Fibroblast of upper back skin (primary cell): Measurements from ENCODE around the gene PPP1R18.
"Not testable (repeated sequence)": the region's sequence is repeated elsewhere in the genome, so short reads cannot be mapped to it uniquely, and the experiment has no call there.

Experiments used
- DNase-seq: peaks from one replicate; pipeline ENCODE4 v3.0.0-alpha.2; 2013

Gene PPP1R18

DNA sequence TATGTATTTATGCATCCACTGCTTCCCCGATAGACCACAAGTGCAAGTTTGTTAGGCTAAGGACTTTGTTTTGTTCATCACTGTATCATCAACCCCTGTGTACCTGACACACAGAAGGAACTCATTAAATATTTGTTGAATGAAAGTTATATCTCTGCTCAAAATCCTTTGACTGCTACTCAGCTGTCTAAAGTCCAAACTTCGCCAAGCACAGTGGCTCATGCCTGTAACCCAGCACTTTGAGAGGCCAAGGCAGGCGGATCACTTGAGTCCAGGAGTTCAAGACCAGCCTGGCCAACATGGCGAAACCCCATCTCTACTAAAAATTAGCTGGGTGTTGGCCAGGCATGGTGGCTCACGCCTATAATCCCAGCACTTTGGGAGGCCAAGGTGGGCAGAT lies 28.5 kb downstream of the PPP1R18 start:
- not testable (repeated sequence) for DNase-seq

DNA sequence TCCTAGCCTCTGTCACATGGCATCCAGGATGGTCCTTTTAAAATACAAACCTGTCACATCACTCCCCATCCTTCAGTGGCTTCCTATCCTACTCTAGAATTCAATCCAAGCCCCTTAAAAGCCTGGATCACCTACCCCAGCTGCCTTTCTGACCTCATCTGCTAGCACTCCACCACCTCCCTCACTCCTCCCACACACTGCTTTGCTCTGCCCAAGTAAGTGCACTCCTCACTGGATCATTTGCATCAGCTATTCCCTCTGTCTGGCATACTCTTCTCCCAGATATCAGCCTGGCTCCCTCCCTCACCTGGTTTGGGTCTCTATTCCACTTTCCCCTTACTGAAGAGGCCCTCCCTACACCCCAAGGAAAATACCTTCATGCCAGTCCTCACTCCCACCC lies 29.0 kb downstream of the PPP1R18 start:
- no peak for DNase-seq

DNA sequence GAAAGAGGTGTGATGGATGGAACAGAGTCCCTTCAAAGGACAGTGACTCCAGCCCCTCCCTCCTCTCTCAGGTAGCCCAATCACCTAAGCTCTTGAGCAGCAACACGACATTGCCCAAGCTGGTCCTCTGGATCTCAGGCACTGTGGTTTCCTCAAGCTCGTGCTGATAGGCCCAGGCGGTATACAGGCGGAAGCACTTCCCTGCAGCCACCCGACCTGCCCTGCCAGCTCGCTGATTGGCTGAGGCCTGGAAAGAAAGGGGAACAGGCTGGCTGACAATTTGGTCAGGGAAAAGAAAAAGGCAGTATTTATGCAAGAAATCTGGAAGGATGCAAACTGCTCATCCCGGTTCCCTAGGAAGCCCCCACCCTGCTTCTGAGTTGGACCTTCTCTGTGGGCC lies 29.9 kb downstream of the PPP1R18 start:
- DNase-seq = no peak

DNA sequence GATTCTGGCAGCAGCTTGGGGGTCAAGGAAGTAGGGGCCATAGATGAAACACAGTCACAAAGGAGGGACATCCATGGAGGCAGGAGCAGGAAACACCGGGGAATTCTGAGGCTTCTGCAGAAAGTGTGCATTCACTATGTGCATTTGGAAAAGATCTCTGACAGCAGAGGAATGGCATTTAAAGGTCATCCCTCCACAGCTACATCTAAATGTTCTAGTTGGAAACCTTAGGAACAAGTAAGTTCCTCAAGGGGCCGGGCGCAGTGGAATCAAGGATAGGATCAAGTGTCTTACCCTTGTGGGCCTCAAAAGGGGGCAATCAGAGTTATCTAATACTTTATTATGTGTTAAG lies 30.7 kb downstream of the PPP1R18 start:
- no peak for DNase-seq

DNA sequence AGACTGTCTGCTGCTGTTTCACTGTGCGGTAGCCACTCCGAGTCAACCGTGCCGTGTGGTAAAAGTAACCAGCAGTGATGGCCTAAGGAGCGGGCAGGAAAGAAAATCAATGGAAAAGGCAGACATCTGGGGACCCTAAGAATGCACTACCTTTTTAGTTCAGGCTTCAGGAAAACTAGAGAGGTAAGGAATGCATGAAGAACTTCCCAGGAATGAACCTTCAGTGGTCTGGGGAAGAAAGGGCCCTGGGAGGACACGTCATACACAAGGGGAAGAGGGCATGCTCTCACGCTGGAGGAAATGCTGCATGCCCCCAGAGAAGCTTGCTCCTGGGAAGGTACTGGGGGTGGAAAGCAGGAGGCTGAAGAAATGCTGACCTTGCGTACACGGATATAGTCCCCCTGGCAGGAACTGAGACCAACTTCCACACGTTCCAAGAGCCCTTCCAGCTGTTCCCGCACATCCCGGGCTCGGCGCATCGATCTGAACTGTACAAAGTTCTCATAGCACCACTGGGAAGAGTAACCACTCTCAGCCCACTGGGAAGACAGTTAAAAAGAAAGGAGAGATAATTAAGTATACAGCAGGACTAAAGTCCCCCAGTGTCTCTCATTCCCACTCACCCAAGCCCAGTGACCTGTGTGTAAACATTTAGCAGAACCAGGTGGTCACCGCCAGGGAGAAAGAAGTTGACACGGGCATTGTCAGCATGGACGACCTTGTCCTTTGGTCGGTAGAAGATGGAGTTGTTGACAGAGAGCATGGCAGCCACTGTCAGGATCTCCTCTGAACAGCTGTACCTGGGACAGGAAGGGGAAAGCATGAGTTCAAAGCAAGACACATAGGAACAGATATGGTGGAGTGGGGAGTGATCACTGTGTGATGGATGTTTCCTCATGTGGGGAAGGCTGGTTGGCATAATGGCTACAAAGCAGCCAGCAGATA lies 31.4 kb downstream of the PPP1R18 start:
- DNase-seq = no peak

DNA sequence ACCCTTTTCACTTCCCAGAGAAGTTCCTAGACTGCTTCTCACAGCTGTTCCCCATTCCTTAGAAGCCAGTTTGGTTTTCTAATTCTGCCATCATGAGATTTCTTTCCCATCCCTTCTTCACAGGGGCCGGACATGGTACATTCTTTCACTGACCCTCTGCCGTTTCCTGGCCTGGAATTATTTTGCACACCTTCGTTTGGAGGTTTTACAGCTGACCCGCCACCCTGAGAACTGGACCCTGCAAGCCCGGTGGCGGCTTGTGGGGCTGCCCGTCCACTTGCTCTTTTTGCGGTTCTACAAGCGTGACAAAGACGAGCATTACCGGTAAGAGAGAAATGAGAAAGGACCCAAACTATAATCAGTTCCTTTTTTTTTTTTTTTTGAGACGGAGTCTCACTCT lies 35.3 kb downstream of the PPP1R18 start:
- DNase-seq = no peak

DNA sequence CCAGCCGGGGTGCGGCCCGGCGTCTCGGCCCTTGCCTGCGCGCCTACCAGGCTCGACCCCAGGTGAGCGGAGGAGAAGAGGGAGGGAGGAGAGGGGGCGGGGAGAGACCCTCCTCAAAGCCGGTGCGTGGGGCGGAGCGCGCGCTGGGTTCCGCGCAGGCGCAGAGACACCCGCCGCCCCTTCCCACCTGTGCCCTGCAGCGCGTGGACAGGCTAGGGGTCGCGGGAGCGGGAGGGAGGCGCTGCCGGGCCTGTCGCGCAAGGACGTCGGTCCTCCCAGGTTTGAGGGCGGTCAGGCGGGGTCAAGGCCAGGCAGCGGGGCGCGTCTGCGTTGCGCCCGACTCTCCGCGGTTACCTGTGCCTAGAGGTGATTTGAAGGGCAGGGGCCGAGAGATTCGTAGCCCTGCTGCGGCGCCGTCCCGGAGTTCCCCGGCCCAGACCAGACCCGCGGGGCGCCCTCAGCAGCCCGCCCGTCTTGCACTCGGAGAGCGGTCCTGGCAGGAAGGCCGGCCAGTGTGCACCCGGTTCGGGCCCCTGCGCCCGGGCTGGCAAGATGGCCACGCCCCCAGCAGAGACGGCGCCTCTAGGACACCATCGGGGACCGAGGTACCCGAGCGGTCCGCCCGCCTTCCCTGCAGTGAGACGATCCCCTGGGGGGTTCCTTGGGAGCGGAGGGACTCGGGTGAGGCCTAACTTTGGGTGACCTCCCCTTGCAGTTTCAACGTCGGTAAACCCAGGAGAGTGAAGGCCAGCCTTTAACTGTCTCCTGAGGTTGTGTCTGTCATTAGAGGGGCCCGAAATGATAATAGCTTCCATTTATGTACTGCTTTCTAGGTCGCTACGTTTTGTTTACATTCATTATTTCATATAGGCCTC lies 39.0 kb downstream of the PPP1R18 start:
- peak; percentile 40 for DNase-seq

DNA sequence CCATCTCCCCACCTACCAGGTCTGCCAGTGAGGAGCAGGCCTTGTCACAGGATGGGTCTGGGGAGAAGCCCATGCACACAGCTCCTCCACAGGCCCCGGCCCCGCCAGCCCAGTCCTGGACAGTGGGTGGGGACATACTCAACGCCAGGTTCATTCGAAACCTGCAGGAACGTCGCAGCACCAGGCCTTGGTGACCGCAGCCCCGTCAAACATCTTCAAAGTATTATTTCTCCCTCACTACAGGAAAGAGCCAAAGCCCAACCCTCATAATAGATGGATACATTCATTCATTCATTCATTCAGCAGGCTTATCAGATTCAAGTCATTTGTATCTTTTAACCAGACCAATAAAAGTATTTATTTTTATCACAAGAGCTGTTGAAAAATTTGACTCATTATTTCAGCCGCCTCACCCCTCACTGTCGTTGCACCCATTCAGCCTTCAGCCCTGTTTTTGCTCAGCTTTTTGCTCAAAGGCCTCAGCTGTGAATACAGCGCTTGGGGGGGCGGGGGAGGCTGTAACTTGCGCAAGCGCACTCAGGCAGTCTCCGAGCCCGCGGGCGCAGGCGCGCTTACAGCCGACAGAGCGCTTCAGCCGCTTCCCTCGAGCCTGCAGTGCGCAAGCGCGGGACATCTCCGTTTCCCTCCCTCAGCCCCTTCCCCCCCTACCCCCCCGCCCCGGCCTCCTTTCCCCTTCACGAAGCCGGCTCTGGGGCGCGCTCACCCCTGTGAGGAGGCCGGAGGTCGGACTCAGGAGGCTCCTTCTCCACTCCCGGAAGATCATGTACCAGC lies 39.8 kb downstream of the PPP1R18 start, which contains the start of gene C6orf136:
Gene C6orf136 (plus strand): TSS at position 684 of the 792 bp plus-strand sequence. CDS start 99 bp downstream, at position 783.
- DNase-seq = peak; percentile 92

DNA sequence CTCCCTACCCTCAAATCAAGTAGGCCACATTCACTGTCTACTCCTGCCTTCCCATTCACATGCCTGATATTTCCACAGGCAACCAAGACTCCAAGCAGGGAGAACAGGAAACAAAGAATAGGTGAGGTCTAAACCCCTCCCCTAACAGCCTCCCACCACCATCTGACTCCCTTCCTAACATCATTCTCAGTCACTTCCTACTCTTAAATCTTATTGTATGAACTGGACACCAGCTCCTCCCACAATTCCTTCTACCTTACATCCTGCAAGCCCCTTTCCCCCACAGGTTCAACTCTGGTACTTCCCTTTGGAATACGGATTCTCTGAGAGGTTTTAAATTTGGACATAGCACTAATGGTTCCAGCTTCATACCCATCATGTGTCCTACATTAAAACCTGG lies 40.5 kb downstream of the PPP1R18 start:
- DNase-seq = no peak

DNA sequence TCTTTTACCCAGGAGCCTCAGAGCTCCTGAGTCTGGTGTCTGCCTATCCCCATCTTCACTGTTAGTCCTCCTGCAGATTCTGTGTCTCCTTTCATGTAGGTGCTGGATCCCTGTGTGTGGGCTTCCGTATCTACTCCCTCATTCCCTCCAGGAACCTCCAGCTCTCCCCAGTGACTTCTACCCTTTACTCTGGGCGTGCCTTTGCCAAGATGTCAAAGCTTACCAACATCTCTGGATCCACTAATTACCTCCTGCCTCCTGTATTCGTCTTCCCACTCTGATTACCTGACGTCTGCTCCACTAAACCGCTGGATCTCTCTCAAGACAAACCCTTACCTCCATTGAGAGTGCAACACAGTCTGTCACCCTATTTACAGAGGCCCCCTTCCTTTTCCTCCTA lies 41.7 kb downstream of the PPP1R18 start:
- no peak for DNase-seq

DNA sequence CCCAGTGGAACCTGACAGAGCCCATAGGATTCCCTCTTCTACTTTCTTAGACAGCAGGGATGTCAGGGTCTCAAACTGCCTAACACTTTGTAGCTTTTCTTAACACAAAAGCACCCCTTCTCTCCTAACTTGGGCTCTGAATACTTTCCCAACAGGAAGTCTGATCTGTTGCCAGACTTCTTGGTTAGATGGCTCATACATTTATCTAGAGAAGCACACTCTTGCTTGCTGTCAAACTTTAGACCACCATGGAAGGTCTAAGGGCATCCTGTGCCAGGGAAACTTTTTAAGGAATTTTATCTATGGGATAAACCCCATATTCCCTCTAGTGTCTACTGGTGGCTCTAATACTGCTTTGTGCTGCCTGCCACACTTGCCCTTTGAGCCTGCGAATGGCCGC lies 42.8 kb downstream of the PPP1R18 start:
- no peak for DNase-seq

DNA sequence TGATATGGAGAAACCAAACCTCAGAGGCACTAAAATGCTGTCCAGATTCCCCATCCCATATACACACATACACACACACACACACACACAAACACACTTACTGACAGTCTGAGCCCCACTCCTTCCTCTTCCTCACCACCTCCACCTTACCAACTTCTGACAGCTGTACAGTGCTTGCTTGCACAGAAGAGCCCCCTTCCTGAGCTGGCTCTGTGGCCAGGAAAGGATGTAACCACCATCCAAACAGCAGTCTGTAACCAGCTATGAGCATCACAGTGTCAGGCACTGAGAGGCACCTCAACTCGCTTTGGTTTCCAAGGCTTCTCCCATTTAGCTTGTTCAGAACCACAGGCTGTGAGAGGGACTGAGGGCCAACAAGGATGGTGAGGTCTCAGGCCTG lies 45.4 kb downstream of the PPP1R18 start:
- DNase-seq = no peak

DNA sequence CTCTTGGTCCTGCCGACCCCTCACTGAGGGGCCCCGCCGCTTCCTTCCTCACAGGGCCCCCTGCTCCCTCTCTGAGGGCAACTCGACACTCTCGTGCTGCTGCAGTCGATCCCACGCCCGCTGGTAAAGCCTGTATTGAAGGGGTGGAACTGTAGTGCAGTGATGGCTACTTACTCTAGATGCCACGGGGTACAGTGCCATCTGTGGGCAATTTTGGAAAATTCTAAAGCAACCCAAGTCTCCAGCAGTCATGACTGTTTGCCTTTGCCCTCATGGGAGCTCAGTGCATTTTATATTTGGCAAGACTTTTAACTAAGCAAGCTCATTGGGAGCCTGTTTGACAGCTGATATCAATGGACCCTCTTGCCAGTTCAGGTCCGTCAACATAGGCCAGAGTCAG lies 46.0 kb downstream of the PPP1R18 start:
- no peak for DNase-seq

DNA sequence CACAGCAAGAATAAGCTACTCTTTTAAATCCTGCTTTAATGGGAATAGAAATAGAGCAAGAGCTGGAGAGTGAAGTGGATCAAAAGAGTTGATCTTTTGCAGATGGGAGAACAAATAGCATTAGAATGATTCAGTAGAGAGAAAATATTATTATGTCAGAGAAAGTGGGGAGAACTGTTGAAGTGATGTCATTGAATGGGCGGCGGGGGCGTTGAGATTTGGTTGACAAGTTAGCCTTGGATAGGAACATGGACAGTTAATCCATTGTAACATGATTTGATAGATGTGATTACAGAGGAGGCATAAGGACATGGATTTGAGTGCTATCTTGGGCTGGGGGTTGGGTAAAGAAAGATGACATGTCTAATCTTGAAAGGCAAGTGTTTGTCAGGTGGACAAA lies 50.6 kb downstream of the PPP1R18 start:
- no peak for DNase-seq

DNA sequence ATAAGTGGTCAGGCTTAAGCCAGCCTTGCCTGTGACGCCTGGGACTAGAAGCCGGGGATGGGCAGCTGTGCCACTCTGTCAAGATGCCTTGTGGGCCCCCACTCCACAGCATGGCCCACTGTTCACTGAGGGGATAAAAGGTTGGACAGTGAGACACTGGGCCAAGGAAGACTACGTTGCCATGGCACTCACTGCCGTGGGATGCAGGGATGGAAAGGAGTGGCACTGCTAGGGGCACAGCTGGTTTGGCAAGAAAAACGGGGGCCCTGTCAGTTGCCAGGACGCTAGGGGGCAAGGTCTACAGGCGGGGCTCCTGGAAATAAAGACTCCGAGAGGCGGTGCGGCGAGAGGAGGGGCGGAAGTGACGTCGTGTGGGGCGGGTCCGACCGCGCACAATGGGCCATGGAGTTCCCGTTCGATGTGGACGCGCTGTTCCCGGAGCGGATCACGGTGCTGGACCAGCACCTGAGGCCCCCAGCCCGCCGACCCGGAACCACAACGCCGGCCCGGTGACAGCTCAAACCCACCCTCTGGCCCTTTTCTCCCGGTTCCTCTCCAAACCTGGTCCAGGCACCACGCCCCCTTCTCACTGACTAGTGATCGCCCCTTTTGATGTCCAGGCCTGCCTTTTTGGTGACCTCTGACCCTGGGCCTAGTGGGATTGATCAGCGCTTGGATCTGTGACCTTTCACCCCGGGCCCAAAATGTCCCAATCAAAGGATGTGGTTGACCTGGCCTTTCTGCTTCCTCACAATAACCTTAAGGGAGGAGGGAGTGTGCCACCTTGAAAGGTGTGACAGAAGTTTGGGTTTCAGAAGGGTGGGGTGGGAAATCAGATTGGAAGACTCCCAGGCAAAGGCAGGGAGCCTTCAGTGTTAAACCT lies 59.7 kb downstream of the PPP1R18 start, which contains the start of gene ATAT1:
Gene ATAT1 (plus strand): TSS at position 391 of the 883 bp plus-strand sequence.
- peak; percentile 76 for DNase-seq
